Activated T-helper 1 cell treated with Interleukin-2 at 50 U/mL for 16 hours (primary cell): ENCODE data around the gene DLGAP1.
"Not testable (repeated sequence)": the region's sequence is repeated elsewhere in the genome, so short reads cannot be mapped to it uniquely, and the experiment has no call there.

Experiments
- DNase-seq: peaks from one replicate; pipeline ENCODE4 v3.0.0-alpha.2; 2020; ENCODE audit warnings: low read depth

DLGAP1 gene

GRCh38 chr18:3620146-3621119 is 834.7 kb downstream of the DLGAP1 start:
- DNase-seq, result no peak

DNA sequence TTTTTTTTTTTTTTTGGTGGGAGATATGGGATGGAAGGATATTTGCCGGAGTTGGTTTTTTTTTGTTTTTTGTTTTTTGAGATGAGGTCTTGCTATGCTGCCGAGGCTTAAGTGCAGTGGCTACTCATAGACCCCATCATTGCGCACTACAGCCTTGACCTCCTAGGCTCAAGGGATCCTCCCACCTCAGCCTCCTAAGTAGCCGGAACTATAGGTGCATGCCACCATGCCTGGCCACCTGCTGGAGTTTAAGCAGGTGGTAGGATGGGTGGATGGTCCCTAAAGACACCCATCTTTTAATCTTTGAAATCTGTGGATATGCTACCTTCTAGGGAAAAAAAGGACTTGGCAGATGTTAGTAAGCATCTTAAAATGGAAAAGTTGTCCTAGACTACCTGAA is 835.4 kb downstream of the DLGAP1 start:
- no peak for DNase-seq

DNA sequence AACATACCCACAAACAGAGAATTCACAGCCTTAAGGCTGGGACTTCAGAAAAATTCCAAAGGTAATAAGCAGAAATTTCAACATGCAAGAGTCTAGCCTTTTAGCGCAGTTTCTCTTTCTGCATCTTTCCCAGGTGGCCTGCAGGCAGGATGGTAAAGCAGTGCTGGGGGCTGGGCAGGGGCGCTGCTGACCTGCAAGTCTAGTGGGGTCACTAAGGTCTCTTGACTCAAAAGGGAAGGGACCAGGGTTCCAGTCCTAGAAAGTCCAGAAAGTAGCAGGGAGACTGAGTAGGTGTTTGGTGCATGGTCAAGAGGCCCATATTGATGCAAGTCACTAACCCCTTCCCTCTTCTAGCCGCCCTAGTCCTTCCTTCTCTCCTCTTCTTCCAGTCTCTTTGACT is 835.9 kb downstream of the DLGAP1 start:
- no peak for DNase-seq

DNA sequence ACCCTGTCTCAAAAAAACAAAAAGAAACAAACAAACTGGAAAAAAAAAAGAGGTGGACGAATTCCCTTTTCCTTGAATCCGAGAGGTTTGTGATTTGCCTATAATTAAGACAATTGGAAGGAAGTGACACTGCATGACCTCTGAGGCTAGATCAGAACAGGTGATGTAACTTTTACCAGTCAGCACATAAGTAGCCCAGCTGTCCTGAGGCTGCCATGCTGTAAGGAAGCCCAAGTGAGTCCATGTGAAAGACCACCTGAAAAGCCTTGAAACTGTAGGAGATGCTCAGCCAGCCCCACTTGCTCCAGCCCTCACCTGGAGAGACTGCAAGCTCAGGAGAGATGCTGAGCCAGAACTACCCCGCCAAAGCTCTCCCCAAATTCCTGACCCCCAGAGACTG is 838.4 kb downstream of the DLGAP1 start:
- no peak for DNase-seq

GRCh38 chr18:3616142-3616541 is 839.0 kb downstream of the DLGAP1 start:
- DNase-seq, result no peak

GRCh38 chr18:3615374-3615985 is 839.6 kb downstream of the DLGAP1 start:
- DNase-seq, result no peak

GRCh38 chr18:3612315-3612714 is 842.8 kb downstream of the DLGAP1 start:
- no peak for DNase-seq

DNA sequence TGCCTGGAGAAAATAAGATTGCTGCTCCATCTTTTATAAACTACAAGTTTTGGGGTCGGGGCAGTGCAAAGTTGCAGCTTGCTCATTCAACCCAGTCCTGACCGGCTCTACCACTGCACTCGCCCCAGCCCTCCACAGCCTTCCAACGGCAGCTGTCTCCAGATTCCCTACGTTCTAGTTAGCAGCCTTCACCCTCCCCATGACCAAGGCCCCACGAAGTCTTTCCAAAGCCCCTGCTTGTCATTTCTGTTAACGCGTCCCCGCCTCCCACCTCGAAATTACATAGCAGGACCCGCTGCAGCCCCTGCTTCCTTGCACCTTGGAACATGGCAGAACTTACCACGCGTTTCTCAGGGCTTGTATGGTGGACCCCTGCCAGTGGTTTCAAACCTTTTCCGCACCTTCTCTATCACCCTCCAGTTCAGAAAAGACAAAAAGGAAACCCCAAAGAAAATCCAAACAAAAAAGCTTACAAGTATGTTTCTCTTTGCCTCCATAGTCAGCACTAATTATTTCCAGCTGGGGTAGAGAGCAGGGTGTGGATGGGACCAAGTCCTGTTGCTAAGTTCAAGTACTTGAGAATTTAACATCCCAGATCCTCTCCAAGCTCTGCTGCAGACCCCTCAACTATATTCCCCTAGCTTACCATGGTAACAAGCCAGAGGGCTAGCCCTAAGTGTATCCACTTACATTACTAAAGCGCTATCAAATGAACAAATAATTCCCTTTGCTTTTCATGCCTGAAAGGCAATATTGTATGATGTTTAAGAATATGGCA is 843.6 kb downstream of the DLGAP1 start:
- no peak for DNase-seq

GRCh38 chr18:3610813-3611212 is 844.3 kb downstream of the DLGAP1 start:
- no peak for DNase-seq

GRCh38 chr18:3610188-3610708 is 844.9 kb downstream of the DLGAP1 start:
- no peak for DNase-seq

DNA sequence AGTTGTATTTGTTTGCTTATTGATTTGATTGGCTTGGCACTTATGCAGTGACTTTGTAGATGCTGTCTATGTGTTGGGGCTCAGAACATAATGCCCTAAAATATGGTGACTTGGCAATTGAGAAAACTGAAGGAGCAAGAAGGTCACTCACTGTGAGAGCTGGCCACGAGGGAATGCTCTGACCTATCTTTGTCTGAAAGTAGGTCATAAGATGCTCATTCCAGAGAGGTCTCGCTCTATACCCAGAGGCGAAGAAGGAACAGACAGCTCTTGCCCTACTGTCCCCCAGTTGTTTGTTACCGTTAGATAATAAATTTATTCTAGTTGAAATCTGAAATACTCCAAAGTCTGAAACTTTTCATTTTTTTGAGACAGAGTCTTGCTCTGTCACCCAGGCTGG is 846.6 kb downstream of the DLGAP1 start:
- no peak for DNase-seq

DNA sequence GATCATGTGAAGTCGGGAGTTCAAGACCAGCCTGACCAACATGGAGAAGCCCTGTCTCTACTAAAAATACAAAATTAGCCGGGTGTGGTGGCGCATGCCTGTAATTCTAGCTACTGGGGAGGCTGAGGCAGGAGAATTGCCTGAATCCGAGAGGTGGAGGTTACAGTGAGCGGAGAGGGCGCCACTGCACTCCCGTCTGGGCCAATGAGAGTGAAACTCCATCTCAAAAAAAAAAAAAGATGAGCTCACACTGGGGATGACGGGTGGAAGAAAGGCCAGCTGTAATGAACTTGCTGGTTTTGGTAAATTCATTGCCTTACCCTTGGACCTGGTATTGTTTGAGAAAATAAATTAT is 847.0 kb downstream of the DLGAP1 start:
- DNase-seq, result not testable (repeated sequence)

DNA sequence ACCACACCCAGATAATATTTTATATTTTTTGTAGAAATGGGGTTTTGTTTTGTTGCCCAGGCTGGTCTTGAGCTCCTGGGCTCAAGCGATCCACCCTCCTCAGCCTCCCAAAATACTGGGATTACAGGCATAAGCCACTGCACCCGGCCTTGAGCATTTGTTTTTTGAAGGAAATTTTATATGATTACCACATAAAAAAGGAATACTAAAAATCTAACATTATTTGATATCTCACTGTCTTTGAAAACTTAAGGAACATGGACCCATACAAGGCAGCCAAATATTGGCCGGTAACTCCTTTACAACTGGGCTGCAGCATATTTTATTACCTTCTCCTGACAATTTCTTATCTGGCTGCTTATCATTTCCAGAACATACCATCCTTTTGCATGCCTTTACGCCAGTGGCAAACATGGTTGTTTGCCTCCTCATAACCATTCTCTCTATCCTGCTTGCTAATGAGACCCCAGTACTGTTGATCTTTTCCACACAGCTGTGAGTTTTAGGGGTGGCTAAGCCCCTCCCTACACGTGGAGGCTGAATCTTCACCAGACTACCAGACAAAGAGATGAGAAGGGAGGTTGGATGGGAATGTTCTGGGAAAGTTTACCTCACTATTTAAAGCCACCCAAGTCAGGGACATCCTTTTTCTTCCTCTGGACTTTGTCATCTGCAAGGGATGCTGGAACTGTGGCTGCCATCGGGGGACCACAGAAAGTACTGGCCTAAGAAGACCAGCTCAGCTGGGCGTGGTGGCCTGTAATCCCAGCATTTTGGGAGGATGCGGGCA is 847.6 kb downstream of the DLGAP1 start:
- no peak for DNase-seq

GRCh38 chr18:3606863-3607262 is 848.2 kb downstream of the DLGAP1 start:
- DNase-seq, result not testable (repeated sequence)

- no peak for DNase-seq
These were observed 849.1 kb downstream of the DLGAP1 start for GRCh38 chr18:3605954-3606443.

DNA sequence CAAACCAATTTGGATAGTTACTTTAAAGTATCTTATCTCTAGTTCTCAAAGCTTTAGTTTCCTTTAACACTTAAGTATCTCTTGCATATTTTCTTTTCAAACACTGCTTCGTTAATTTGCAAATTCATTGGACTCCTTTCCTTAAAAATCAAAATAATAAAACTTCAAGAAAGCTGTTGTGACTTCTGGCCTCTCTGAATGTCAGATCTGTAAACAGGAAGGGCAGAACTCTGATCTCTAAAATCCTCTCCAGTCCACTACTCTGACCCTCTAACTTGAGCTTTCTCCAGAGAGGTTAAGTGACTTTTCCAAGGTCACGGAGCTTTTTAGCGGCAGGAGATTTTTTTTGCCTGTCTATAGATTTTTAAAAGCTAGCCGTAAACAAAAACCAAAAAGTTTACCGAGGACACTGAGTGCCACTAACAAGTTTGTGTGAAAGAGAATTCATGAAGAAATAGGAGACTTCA is 849.6 kb downstream of the DLGAP1 start:
- DNase-seq, result no peak

- no peak for DNase-seq
These were observed 850.4 kb downstream of the DLGAP1 start for GRCh38 chr18:3604498-3605408.

DNA sequence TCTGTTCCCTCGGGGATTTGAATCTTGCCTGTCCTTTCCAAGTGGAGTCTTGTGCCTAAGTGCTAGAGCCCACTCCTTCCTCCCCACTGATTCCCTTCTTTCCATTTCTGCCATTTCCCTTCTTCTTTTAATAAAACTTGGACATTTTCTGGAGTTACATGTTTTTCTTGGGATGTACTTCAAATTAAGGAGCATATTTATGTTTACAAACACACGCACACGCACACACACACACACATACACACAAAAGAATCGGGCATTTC is 850.9 kb downstream of the DLGAP1 start:
- DNase-seq, result no peak

- no peak for DNase-seq
These were observed 851.5 kb downstream of the DLGAP1 start for GRCh38 chr18:3603421-3604234.
